H54 (cell line): ENCODE results near the gene NDRG4.
A peak's percentile ranks its signal among the peaks of the same experiment; 100 is the strongest.
"Not testable (repeated sequence)": the region's sequence is repeated elsewhere in the genome, so short reads cannot be mapped to it uniquely, and the experiment has no call there.

Source experiments
- DNase-seq: peaks from one replicate; pipeline ENCODE4 v3.0.0; 2011; ENCODE audit warnings: low spot score, mixed read lengths; ENCODE audit not compliant: insufficient read length
- FAIRE-seq: peaks from 3 replicates; lab custom pipeline; 2011; peaks lifted over from hg19 to GRCh38; lab: Jason Lieb, UNC
- POLR2A ChIP-seq: IDR thresholded peaks from 2 replicates; pipeline ENCODE4 v1.6.1; 2011; ENCODE audit warnings: low read depth, mild to moderate bottlenecking, low read length

The NDRG4 gene

GRCh38 chr16:58475091-58475619 is 24.8 kb upstream of the NDRG4 start:
- no peak for DNase-seq
- no peak for FAIRE-seq
- no peak for TF ChIP-seq POLR2A

GRCh38 chr16:58476791-58477190 is 23.2 kb upstream of the NDRG4 start:
- DNase-seq, result no peak
- TF ChIP-seq POLR2A, result no peak
- FAIRE-seq, result no peak

GRCh38 chr16:58478427-58478826 is 21.5 kb upstream of the NDRG4 start:
- DNase-seq (no peak), FAIRE-seq (no peak)

GRCh38 chr16:58481226-58481869 is 18.6 kb upstream of the NDRG4 start:
- FAIRE-seq (no peak), DNase-seq (no peak)
- no peak for TF ChIP-seq POLR2A

More at GRCh38 chr16:58478427-58478826, 21.5 kb upstream of the NDRG4 start:
- no peak for TF ChIP-seq POLR2A

- DNase-seq (no peak), FAIRE-seq (no peak)
- no peak for TF ChIP-seq POLR2A
Measured at GRCh38 chr16:58481931-58482330, 18.0 kb upstream of the NDRG4 start.

GRCh38 chr16:58485184-58485887 is 14.6 kb upstream of the NDRG4 start:
- DNase-seq (no peak), FAIRE-seq (no peak)
- TF ChIP-seq POLR2A, result no peak

- peak; percentile 43 for FAIRE-seq
- DNase-seq, result peak; percentile 83
- no peak for TF ChIP-seq POLR2A
Measured at GRCh38 chr16:58487566-58488351, 12.2 kb upstream of the NDRG4 start.

- DNase-seq, result no peak
- no peak for FAIRE-seq
- no peak for TF ChIP-seq POLR2A
Measured at GRCh38 chr16:58488531-58488930, 11.4 kb upstream of the NDRG4 start.

- no peak for DNase-seq
- no peak for TF ChIP-seq POLR2A
- FAIRE-seq, result no peak
Measured at GRCh38 chr16:58490065-58490464, 9.9 kb upstream of the NDRG4 start.

GRCh38 chr16:58490539-58490938 is 9.4 kb upstream of the NDRG4 start:
- not testable (repeated sequence) for DNase-seq, FAIRE-seq

- FAIRE-seq (no peak), DNase-seq (no peak)
- no peak for TF ChIP-seq POLR2A
Measured at GRCh38 chr16:58492066-58492465, 7.9 kb upstream of the NDRG4 start.

- no peak for FAIRE-seq
- DNase-seq, result no peak
- TF ChIP-seq POLR2A, result no peak
Measured at GRCh38 chr16:58492735-58493134, 7.2 kb upstream of the NDRG4 start.

GRCh38 chr16:58493756-58494431 is 6.0 kb upstream of the NDRG4 start:
- DNase-seq (no peak), FAIRE-seq (no peak)
- TF ChIP-seq POLR2A, result no peak
